SK-N-SH treated with all-trans-retinoic acid at 6 μM for 48 hours (cell line): ENCODE measurements around the gene TES.
A peak's percentile ranks its signal among the peaks of the same experiment; 100 is the strongest.

Experiments used
- ATAC-seq: fragments of 200-7000 bp; cut with Tn5 transposase; 3 replicates; pipeline ENCODE4 v1.9.1; 2020; ENCODE audit warnings: mild to moderate bottlenecking, moderate library complexity
- ARNTL ChIP-seq: fragments of 450-650 bp; formaldehyde crosslinking; IDR thresholded peaks from 2 replicates; pipeline ENCODE4 v1.5.0; 2020; ENCODE audit warnings: low read depth, mild to moderate bottlenecking, moderate library complexity, borderline replicate concordance
- BACH2 ChIP-seq: fragments of 250-450 bp; sonication (Bioruptor Pico); IDR thresholded peaks from 2 replicates; pipeline ENCODE4 v1.9.0; 2021; ENCODE audit warnings: mild to moderate bottlenecking, borderline replicate concordance
- CSRNP3 ChIP-seq: fragments of 250-450 bp; sonication (Bioruptor Pico); IDR thresholded peaks from 2 replicates; pipeline ENCODE4 v1.5.1; 2021; ENCODE audit warnings: mild to moderate bottlenecking, moderate library complexity
- ESRRG ChIP-seq: fragments of 250-450 bp; sonication (Bioruptor Pico); IDR thresholded peaks from 2 replicates; pipeline ENCODE4 v1.6.1; 2021; ENCODE audit warnings: mild to moderate bottlenecking
- GLIS3 ChIP-seq: fragments of 250-450 bp; sonication (Bioruptor Pico); IDR thresholded peaks from 2 replicates; pipeline ENCODE4 v1.5.0; 2020; ENCODE audit warnings: mild to moderate bottlenecking, moderate library complexity
- ISL1 ChIP-seq: fragments of 250-450 bp; sonication (Bioruptor Pico); IDR thresholded peaks from 2 replicates; pipeline ENCODE4 v2.1.2; 2022; ENCODE audit warnings: mild to moderate bottlenecking, moderate library complexity
- OSR1 ChIP-seq: fragments of 250-450 bp; sonication (Bioruptor Pico); IDR thresholded peaks from 2 replicates; pipeline ENCODE4 v1.8.0; 2022; ENCODE audit warnings: moderate library complexity, mild to moderate bottlenecking, inconsistent platforms
- PATZ1 ChIP-seq: fragments of 250-450 bp; sonication (Bioruptor Pico); IDR thresholded peaks from 2 replicates; pipeline ENCODE4 v1.8.0; 2020; ENCODE audit warnings: mild to moderate bottlenecking, moderate library complexity, borderline replicate concordance
- PPARA ChIP-seq: fragments of 250-450 bp; sonication (Bioruptor Pico); IDR thresholded peaks from 2 replicates; pipeline ENCODE4 v1.5.0; 2020; ENCODE audit warnings: mild to moderate bottlenecking, borderline replicate concordance
- RARB ChIP-seq: fragments of 250-450 bp; sonication (Bioruptor Pico); IDR thresholded peaks from 2 replicates; pipeline ENCODE4 v1.8.0; 2021; ENCODE audit warnings: mild to moderate bottlenecking, moderate library complexity
- SNAI2 ChIP-seq: fragments of 250-450 bp; sonication (Bioruptor Pico); IDR thresholded peaks from 2 replicates; pipeline ENCODE4 v1.5.0; 2020; ENCODE audit warnings: mild to moderate bottlenecking, moderate library complexity
- TCF4 ChIP-seq: fragments of 250-450 bp; sonication (Bioruptor Pico); IDR thresholded peaks from 2 replicates; pipeline ENCODE4 v1.8.0; 2021; ENCODE audit warnings: mild to moderate bottlenecking, moderate library complexity, borderline replicate concordance
- TOX ChIP-seq: fragments of 250-450 bp; sonication (Bioruptor Pico); IDR thresholded peaks from 2 replicates; pipeline ENCODE4 v1.8.0; 2021; ENCODE audit warnings: mild to moderate bottlenecking, moderate library complexity, borderline replicate concordance
- TSHZ2 ChIP-seq: fragments of 250-450 bp; sonication (Bioruptor Pico); IDR thresholded peaks from 2 replicates; pipeline ENCODE4 v1.5.0; 2020; ENCODE audit warnings: mild to moderate bottlenecking, moderate library complexity
- ZC3H10 ChIP-seq: fragments of 250-450 bp; sonication (Bioruptor Pico); IDR thresholded peaks from 2 replicates; pipeline ENCODE4 v1.5.1; 2021; ENCODE audit warnings: mild to moderate bottlenecking, moderate library complexity
- ZFP3 ChIP-seq: fragments of 250-450 bp; sonication (Bioruptor Pico); IDR thresholded peaks from 2 replicates; pipeline ENCODE4 v1.5.0; 2020; ENCODE audit warnings: mild to moderate bottlenecking, moderate library complexity
- ZFP30 ChIP-seq: fragments of 450-650 bp; formaldehyde crosslinking; IDR thresholded peaks from 2 replicates; pipeline ENCODE4 v1.5.0; 2022; ENCODE audit warnings: mild to moderate bottlenecking, moderate library complexity
- ZNF565 ChIP-seq: fragments of 450-650 bp; formaldehyde crosslinking; conservative IDR thresholded peaks from 2 replicates; pipeline ENCODE4 v1.5.0; 2020; ENCODE audit warnings: low read depth, mild to moderate bottlenecking, moderate library complexity
- ZNF70 ChIP-seq: fragments of 450-650 bp; formaldehyde crosslinking; IDR thresholded peaks from 2 replicates; pipeline ENCODE4 v1.5.0; 2020; ENCODE audit warnings: mild to moderate bottlenecking, moderate library complexity
- ZNF8 ChIP-seq: fragments of 450-650 bp; formaldehyde crosslinking; IDR thresholded peaks from 2 replicates; pipeline ENCODE4 v1.5.0; 2020; ENCODE audit warnings: mild to moderate bottlenecking, moderate library complexity
- TF ChIP-seq, protein P1 (sequence below): fragments of 250-450 bp; sonication (Bioruptor Pico); IDR thresholded peaks from 2 replicates; pipeline ENCODE4 v1.8.0; 2021; ENCODE audit warnings: low read depth, mild to moderate bottlenecking, moderate library complexity, borderline replicate concordance
- TF ChIP-seq, protein P2 (sequence below): fragments of 250-450 bp; sonication (Bioruptor Pico); IDR thresholded peaks from 2 replicates; pipeline ENCODE4 v1.5.1; 2020; ENCODE audit warnings: low read depth, mild to moderate bottlenecking, moderate library complexity

Gene TES

DNA sequence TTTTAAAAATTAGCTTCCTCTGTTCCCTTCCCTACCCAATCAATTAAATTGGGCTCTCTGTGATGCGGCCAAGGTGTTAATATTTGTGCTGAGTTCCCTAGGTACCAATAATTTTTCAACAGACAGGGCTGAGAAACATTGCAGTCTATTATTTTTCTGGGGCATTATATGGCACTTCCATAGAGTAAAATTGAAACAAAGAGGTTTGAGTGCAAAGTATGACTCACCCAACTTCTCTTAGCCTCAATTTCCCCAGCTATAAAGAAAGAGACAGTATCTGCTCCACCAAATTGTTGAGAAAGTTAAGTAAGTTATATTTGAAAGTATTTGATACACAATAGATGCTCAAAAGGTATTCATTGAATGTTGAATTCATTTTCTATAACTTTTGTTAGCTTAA, 74.9 kb downstream of the TES start:
- ATAC-seq, result no peak

GRCh38 chr7:116290740-116291139, 80.4 kb downstream of the TES start:
- TF ChIP-seq ZNF70 (CRISPR knock-in tag), result no peak
- no peak for TF ChIP-seq RARB (CRISPR knock-in tag)
- no peak for TF ChIP-seq TCF4 (CRISPR knock-in tag)
- TF ChIP-seq ISL1 (CRISPR knock-in tag), result no peak
- no peak for TF ChIP-seq TSHZ2 (CRISPR knock-in tag)
- TF ChIP-seq PATZ1, result no peak
- peak; percentile 64 for ATAC-seq

More for the DNA sequence above, 74.9 kb downstream of the TES start:
- no peak for TF ChIP-seq ZNF565 (CRISPR knock-in tag)
- TF ChIP-seq OSR1 (CRISPR knock-in tag), result no peak
- TF ChIP-seq ZNF8 (CRISPR knock-in tag), result no peak
- TF ChIP-seq TCF4 (CRISPR knock-in tag), result no peak
- TF ChIP-seq ZC3H10 (CRISPR knock-in tag), result no peak
- TF ChIP-seq BACH2 (CRISPR knock-in tag), result no peak
- no peak for TF ChIP-seq ZFP30 (CRISPR knock-in tag)
- no peak for TF ChIP-seq PPARA (CRISPR knock-in tag)
- no peak for TF ChIP-seq TOX (CRISPR knock-in tag)

GRCh38 chr7:116291937-116292336, 81.6 kb downstream of the TES start:
- ATAC-seq, result no peak
- no peak for TF ChIP-seq ZFP3 (CRISPR knock-in tag)
- TF ChIP-seq ISL1 (CRISPR knock-in tag), result no peak
- TF ChIP-seq BACH2 (CRISPR knock-in tag), result no peak
- no peak for TF ChIP-seq SNAI2 (CRISPR knock-in tag)
- TF ChIP-seq TOX (CRISPR knock-in tag), result no peak
- TF ChIP-seq TCF4 (CRISPR knock-in tag), result no peak
- TF ChIP-seq RARB (CRISPR knock-in tag), result no peak
- TF ChIP-seq ZFP30 (CRISPR knock-in tag), result no peak
- no peak for TF ChIP-seq ZNF70 (CRISPR knock-in tag)
- TF ChIP-seq ESRRG, result no peak
- no peak for TF ChIP-seq GLIS3
- TF ChIP-seq, all 23 proteins: peak for 0

DNA sequence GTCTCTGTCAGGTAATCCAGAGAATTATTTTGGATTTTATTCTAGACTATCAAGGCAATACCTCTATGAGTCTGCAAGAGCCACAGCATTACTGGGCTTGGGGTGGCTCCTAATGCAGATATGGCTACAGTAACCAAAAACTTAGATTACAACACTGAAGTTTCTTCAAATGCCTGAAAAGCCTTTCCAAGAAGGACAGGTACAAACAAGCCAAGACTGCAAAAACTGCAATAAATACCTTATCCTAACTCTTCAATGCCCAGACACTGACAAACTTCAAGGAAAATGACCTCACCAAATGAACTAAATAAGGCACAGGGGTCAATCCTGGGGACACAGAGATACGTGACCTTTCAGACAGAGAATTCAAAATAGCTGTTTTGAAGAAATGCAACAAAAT, 82.0 kb downstream of the TES start:
- ATAC-seq, result no peak
- no peak for TF ChIP-seq TCF4 (CRISPR knock-in tag)
- no peak for TF ChIP-seq BACH2 (CRISPR knock-in tag)
- no peak for TF ChIP-seq SNAI2 (CRISPR knock-in tag)
- no peak for TF ChIP-seq ISL1 (CRISPR knock-in tag)
- no peak for TF ChIP-seq ZFP3 (CRISPR knock-in tag)
- no peak for TF ChIP-seq ZNF565 (CRISPR knock-in tag)
- no peak for TF ChIP-seq ZC3H10 (CRISPR knock-in tag)
- TF ChIP-seq CSRNP3 (CRISPR knock-in tag), result no peak
- no peak for TF ChIP-seq RARB (CRISPR knock-in tag)
- no peak for TF ChIP-seq OSR1 (CRISPR knock-in tag)
- TF ChIP-seq TSHZ2 (CRISPR knock-in tag), result no peak
- no peak for TF ChIP-seq ZNF70 (CRISPR knock-in tag)
- no peak for TF ChIP-seq ESRRG
- TF ChIP-seq, protein P1, sequence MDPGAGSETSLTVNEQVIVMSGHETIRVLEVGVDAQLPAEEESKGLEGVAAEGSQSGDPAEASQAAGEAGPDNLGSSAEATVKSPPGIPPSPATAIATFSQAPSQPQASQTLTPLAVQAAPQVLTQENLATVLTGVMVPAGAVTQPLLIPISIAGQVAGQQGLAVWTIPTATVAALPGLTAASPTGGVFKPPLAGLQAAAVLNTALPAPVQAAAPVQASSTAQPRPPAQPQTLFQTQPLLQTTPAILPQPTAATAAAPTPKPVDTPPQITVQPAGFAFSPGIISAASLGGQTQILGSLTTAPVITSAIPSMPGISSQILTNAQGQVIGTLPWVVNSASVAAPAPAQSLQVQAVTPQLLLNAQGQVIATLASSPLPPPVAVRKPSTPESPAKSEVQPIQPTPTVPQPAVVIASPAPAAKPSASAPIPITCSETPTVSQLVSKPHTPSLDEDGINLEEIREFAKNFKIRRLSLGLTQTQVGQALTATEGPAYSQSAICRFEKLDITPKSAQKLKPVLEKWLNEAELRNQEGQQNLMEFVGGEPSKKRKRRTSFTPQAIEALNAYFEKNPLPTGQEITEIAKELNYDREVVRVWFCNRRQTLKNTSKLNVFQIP (CRISPR knock-in tag), result no peak
- TF ChIP-seq, protein P2, sequence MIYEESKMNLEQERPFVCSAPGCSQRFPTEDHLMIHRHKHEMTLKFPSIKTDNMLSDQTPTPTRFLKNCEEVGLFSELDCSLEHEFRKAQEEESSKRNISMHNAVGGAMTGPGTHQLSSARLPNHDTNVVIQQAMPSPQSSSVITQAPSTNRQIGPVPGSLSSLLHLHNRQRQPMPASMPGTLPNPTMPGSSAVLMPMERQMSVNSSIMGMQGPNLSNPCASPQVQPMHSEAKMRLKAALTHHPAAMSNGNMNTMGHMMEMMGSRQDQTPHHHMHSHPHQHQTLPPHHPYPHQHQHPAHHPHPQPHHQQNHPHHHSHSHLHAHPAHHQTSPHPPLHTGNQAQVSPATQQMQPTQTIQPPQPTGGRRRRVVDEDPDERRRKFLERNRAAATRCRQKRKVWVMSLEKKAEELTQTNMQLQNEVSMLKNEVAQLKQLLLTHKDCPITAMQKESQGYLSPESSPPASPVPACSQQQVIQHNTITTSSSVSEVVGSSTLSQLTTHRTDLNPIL, result no peak
- no peak for TF ChIP-seq ARNTL
